ENCODE data around the gene PTGDR2. TPM values are rescaled to one million over a fixed set of nuclear protein-coding genes. Genes with fewer than 3 reads are reported as not detected.

The PTGDR2 gene
- total RNA-seq, 1 donor from 2014 or later = 2.6 TPM

DNA sequence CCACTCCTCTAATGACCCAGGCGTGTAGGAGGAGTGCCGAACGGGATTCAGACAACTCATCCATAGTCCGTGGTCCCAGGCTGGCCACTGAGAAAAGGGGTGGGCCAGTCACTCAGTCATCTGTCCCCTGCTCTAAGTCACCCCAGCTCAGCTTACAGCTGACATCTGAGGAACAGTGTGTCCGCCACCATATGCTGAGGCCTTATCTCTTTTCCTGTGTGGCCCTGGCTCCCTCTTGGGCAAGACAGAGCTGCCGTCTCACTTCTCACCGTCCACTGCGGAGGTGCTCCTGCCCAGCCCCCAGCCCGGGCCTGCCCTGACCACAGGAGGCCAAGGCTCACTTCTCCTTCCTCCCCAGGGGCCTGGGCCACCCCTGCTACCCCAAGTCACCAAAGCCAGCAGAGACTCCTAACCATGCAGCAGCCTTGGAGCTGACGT lies 7.0 kb downstream of the PTGDR2 start:
- Mint-ChIP-seq H3K27me3 (no peaks in the 10 kb centered on the region), H3K4me1 (ENCODE audit: unreplicated experiment) (peaks cover 17% of the 10 kb centered on the region), H3K4me3 (no peak overlapping the region), H3K9me3 (no peaks in the 10 kb centered on the region), H3K27ac (peak overlapping the region; percentile 54), H3K36me3 (peaks cover 11% of the 10 kb centered on the region)
- no peak for TF ChIP-seq CTCF (conservative IDR thresholded peaks at IDR 0.05)
- DNase-seq (ENCODE audit: extremely low spot score, unreplicated experiment) = no peak

- Mint-ChIP-seq H3K4me3 (no peak overlapping the region), H3K36me3 (peaks cover 11% of the 10 kb centered on the region), H3K9me3 (no peaks in the 10 kb centered on the region), H3K27me3 (no peaks in the 10 kb centered on the region), H3K4me1 (ENCODE audit: unreplicated experiment) (peaks cover 25% of the 10 kb centered on the region), H3K27ac (no peak overlapping the region)
- TF ChIP-seq CTCF (conservative IDR thresholded peaks at IDR 0.05) = no peak
- DNase-seq (ENCODE audit: extremely low spot score, unreplicated experiment) = no peak
Observed at GRCh38 chr11:60847896-60848295, 7.9 kb downstream of the PTGDR2 start.

GRCh38 chr11:60847281-60847680 lies 8.5 kb downstream of the PTGDR2 start:
- no peak for TF ChIP-seq CTCF (conservative IDR thresholded peaks at IDR 0.05)
- H3K27ac Mint-ChIP-seq = no peak overlapping the region

DNA sequence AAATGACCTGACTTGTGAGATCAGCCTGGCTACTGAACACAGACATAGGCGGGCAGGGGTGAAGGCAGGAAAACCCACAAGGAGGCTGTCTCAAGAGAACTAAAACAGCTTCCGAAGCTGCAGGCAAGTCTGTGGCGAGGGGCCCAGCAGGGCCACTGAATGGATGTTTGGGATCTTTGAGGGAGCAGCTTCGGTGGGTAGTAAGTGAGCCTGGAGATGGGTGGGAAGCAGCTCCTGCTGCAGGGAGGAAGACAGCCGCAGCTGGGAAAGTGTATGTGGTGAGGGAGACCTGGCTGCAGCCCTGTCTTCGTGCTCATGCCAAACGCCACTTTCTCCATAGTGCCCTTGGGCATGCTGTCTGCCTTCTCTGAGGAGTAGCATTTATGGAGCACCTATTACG lies 10.4 kb downstream of the PTGDR2 start:
- peak overlapping the region; percentile 30 for H3K27ac Mint-ChIP-seq
- DNase-seq (ENCODE audit: extremely low spot score, unreplicated experiment) = no peak

More at GRCh38 chr11:60847281-60847680, 8.5 kb downstream of the PTGDR2 start:
- no peak overlapping the region for H3K4me3 Mint-ChIP-seq
- H3K9me3 Mint-ChIP-seq = no peaks in the 10 kb centered on the region
- H3K36me3 Mint-ChIP-seq = peaks cover 11% of the 10 kb centered on the region
- H3K27me3 Mint-ChIP-seq = no peaks in the 10 kb centered on the region
- no peak for DNase-seq (ENCODE audit: extremely low spot score, unreplicated experiment)
- H3K4me1 Mint-ChIP-seq (ENCODE audit: unreplicated experiment) = peaks cover 27% of the 10 kb centered on the region

DNA sequence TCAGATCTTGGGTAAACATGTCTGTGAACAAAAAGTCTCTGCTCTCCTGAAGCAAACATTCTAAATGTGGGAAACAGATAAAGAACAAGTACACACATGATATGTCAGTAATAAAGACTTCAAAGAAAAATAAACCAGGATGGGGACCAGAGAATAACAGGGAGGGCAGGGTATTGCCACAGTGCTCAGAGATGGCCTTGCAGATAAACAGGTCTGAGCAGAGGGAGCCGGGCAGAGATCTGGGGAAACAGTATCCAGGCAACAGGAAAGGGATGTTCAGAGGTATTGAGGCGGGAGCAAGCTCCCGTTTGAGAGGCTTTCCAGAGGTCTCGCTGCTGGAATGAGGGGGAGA lies 10.9 kb downstream of the PTGDR2 start:
- Mint-ChIP-seq H3K4me3 (peak overlapping the region; percentile 91), H3K36me3 (no peaks in the 10 kb centered on the region), H3K4me1 (ENCODE audit: unreplicated experiment) (peaks cover 37% of the 10 kb centered on the region), H3K27ac (peak overlapping the region; percentile 30), H3K27me3 (no peaks in the 10 kb centered on the region), H3K9me3 (no peaks in the 10 kb centered on the region)
- DNase-seq (ENCODE audit: extremely low spot score, unreplicated experiment) = no peak
- no peak for TF ChIP-seq CTCF (conservative IDR thresholded peaks at IDR 0.05)

More for the DNA sequence above, 10.4 kb downstream of the PTGDR2 start:
- no peak for TF ChIP-seq CTCF (conservative IDR thresholded peaks at IDR 0.05)
- H3K4me1 Mint-ChIP-seq (ENCODE audit: unreplicated experiment) = peaks cover 37% of the 10 kb centered on the region
- no peaks in the 10 kb centered on the region for H3K9me3 Mint-ChIP-seq
- peak overlapping the region; percentile 91 for H3K4me3 Mint-ChIP-seq
- no peaks in the 10 kb centered on the region for H3K27me3 Mint-ChIP-seq
- no peaks in the 10 kb centered on the region for H3K36me3 Mint-ChIP-seq
